Memory B cell (primary cell): ENCODE data around the gene IGFN1.

ENCODE experiments used
- ATAC-seq: fragments of 150-1000 bp; cut with Tn5 transposase; 2 replicates; pipeline ENCODE4 v1.10.0; 2021; ENCODE audit warnings: low read depth, mild to moderate bottlenecking, moderate library complexity
- DNase-seq, 2 donors: peaks; one replicate each; pipeline ENCODE4 v3.0.0; 2022; ENCODE audit warnings: low spot score in 2 of 2
- H3K27ac Mint-ChIP-seq: one replicate; pipeline ENCODE4 v1.8.0; 2022; ENCODE audit warnings: mild to moderate bottlenecking, moderate library complexity, mixed read lengths
- H3K27me3 Mint-ChIP-seq: one replicate; pipeline ENCODE4 v1.8.0; 2022; ENCODE audit warnings: mixed read lengths
- H3K36me3 Mint-ChIP-seq: one replicate; pipeline ENCODE4 v1.8.0; 2022; ENCODE audit warnings: mild to moderate bottlenecking, mixed read lengths
- H3K4me1 Mint-ChIP-seq: one replicate; pipeline ENCODE4 v1.8.0; 2022; ENCODE audit warnings: mixed read lengths
- H3K4me3 Mint-ChIP-seq: one replicate; pipeline ENCODE4 v1.8.0; 2022; ENCODE audit warnings: mild to moderate bottlenecking, moderate library complexity, mixed read lengths
- H3K9me3 Mint-ChIP-seq: one replicate; pipeline ENCODE4 v1.8.0; 2022; ENCODE audit warnings: mixed read lengths

The IGFN1 gene

DNA sequence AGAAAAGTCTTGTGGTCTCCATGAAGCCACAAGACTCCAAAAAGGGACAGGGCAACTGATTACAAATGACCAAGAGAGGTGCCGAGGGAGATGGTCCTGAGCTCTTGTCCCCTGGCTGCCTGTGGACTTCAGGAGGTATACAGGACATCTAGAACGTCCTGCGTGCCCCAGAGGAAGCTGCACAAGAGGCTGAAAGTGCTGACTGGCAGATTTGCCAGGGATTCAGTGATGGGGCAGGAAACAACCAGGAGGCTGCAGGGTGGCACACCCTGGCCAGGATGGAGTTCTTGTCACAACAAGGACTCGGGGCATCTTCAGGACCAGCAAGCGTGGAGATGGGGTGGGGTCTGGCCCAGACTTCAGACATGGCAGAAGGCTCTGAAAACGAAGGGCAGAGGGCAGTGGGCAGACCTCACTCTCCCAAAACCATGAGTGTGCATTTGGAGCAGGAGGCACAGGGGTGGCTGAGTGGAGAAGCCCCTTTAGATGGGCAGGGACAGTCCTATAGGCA is 79.3 kb downstream of the IGFN1 start:
- Mint-ChIP-seq H3K9me3 (peaks cover 1% of the 10 kb centered on the region), H3K4me3 (no peak overlapping the region), H3K36me3 (no peaks in the 10 kb centered on the region), H3K4me1 (peaks cover 2% of the 10 kb centered on the region), H3K27ac (no peak overlapping the region), H3K27me3 (peaks cover 23% of the 10 kb centered on the region)
- no peak for ATAC-seq
- no peak for DNase-seq

DNA sequence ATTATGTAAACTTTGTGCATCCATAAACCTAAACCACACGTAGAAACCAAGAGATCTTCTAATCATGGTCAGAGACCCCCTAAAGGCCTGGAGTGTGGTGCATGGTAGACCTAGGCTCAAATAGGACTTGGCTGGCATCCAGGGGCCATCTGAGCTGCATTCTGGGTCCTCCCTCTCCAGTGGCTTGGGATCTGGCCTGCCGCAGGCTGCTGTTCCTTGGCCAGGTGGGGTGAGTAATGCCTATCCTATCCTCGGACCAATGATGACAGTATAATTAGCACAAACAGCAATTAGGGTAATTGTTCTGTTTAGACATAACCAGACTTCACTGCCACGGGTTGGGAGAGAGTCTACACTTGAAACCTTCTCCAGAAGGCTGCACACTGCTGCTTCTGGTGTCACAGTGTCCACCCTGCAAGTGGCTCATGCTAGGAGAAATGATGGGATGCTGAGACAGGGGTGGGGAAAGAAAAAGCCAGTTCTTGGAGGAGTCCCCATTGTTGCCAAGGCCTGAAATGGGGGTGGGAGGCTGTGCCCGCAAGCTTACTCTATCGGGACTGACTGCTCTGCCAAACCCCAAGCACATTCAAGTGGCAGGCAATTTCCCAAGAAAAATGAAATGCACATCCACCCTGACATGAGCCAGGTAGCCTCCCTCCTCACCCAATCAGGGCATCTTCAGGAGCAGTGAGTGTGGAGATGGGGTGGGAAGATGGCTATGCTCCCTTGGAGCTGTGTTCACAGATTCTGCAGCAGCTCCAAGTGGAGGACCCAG is 80.2 kb downstream of the IGFN1 start:
- H3K9me3 Mint-ChIP-seq = peaks cover 1% of the 10 kb centered on the region
- DNase-seq (no peak), ATAC-seq (no peak)
- H3K27me3 Mint-ChIP-seq = peaks cover 23% of the 10 kb centered on the region
- H3K27ac Mint-ChIP-seq = no peak overlapping the region
- H3K36me3 Mint-ChIP-seq = no peaks in the 10 kb centered on the region
- peaks cover 2% of the 10 kb centered on the region for H3K4me1 Mint-ChIP-seq
- H3K4me3 Mint-ChIP-seq = no peak overlapping the region

DNA sequence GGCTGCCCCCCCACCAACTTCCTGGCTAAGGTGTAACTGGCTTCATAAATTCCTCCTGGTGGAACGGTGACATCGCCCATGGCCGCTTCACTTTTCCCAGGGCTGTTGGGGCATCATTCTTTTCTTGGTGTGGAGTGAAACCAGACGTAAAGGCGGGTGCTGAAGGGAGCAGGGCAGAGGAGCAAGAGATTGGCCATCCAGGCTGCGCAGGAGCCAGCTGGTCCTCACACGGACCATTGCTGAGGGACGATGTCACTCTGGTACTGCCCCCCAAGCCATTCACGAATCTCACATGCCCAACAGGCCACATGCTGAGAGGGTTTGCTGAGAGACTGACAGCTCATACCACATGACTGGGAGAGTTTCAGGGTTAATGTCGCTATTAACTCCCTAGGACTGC is 82.2 kb downstream of the IGFN1 start:
- DNase-seq (no peak), ATAC-seq (no peak)
- no peak overlapping the region for H3K27ac Mint-ChIP-seq
- H3K4me3 Mint-ChIP-seq = no peak overlapping the region
- no peaks in the 10 kb centered on the region for H3K36me3 Mint-ChIP-seq
- H3K27me3 Mint-ChIP-seq = peaks cover 21% of the 10 kb centered on the region
- H3K4me1 Mint-ChIP-seq = no peaks in the 10 kb centered on the region
- H3K9me3 Mint-ChIP-seq = no peaks in the 10 kb centered on the region

DNA sequence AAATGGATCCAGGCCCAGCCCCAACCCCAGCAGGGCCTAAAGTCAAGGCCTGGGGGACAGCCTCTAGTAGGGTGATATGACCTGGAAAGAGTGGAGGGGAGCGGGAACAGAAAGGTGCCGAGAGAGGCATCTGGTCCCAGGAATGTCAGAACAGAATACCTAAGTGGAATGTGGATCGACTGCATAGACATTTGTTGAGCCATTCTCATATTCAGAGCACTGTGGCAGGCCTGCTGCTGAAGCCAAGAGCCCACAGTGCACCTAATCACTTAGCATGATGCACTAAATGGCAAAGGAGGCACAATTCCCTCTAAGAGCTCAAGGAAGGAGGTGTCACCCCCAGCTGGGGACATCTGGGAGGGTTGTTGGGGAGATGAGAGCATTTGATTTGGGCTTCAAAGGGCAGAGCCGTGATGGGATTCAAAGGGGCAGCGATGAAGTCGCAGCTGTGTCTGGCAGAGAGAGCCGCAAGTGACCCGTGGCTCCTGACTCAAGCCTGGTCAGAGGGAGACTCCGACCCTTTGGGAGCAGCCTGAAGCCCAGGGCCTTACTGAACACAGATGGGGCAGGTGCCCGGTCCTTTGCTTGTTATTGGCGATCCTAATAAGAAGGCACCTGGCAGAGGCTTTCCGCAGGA is 84.1 kb downstream of the IGFN1 start:
- Mint-ChIP-seq H3K27me3 (peaks cover 13% of the 10 kb centered on the region), H3K4me3 (no peak overlapping the region), H3K4me1 (no peaks in the 10 kb centered on the region), H3K27ac (no peak overlapping the region), H3K9me3 (no peaks in the 10 kb centered on the region), H3K36me3 (no peaks in the 10 kb centered on the region)
- DNase-seq = no peak
- ATAC-seq = no peak

DNA sequence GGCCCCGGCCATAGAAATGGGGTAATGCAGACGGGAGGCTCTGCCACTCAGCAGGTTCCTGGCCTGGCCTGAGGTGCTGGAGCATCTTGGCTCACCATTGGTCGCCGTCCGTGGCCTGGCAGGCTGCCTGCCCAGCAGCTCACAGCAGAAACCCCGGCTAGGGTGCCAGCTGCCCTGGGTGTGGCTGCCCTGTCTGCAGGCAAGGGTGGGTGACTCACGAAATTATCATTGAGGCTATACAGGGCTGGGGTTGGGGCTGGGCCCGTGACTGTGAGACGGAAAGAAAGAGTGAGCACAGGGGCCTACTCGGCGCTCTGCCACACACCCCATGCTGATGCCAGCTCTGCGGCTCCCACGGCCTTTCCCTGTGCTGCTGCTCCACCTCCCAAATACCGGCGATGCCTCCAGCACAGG is 84.6 kb downstream of the IGFN1 start:
- H3K27ac Mint-ChIP-seq = no peak overlapping the region
- ATAC-seq = no peak
- no peaks in the 10 kb centered on the region for H3K36me3 Mint-ChIP-seq
- no peaks in the 10 kb centered on the region for H3K9me3 Mint-ChIP-seq
- H3K27me3 Mint-ChIP-seq = peaks cover 9% of the 10 kb centered on the region
- H3K4me3 Mint-ChIP-seq = no peak overlapping the region
- H3K4me1 Mint-ChIP-seq = no peaks in the 10 kb centered on the region
- no peak for DNase-seq

DNA sequence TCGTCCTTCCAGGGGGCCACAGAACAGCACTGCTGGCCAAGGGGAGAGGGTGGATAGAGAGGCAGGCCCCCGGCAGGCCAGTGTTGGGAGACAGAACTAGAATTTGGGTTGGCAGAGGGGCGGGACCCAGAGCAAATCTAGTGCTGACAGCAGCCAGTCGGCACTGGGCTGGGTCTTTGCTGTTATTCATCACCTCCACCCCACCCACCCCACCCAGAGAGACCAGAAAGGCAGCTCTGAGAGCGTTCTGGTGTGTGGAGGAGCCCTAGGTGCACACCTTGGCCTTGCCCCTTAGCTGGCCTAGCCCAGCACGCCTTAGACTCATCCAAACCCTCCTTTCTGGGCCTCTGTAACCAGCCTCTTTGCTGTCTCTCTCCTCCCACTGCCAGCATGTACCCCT is 86.3 kb downstream of the IGFN1 start:
- H3K4me1 Mint-ChIP-seq = no peaks in the 10 kb centered on the region
- ATAC-seq = no peak
- peaks cover 6% of the 10 kb centered on the region for H3K27me3 Mint-ChIP-seq
- H3K36me3 Mint-ChIP-seq = no peaks in the 10 kb centered on the region
- no peak overlapping the region for H3K27ac Mint-ChIP-seq
- no peak overlapping the region for H3K4me3 Mint-ChIP-seq
- H3K9me3 Mint-ChIP-seq = no peaks in the 10 kb centered on the region
- no peak for DNase-seq

DNA sequence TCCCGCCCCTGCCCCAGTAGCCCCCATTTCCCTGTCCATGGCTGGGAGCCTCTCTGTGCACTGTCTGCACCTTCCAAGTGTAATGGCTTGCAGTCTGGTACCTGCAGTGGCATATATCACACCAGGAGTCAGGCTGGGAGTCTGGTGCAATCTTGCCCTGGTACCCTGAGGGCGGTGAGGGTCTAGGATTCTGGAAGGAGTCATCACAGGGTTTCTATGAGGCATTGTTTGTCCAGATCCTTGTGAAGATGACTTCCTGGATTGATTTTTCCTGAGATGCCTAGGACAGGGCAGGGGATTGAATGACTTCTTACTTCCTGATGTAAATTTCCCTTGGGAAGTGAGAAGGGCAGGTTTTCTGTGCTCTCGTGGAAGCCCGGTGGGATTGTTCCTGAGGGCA is 86.8 kb downstream of the IGFN1 start:
- peaks cover 9% of the 10 kb centered on the region for H3K27me3 Mint-ChIP-seq
- no peak overlapping the region for H3K4me3 Mint-ChIP-seq
- no peaks in the 10 kb centered on the region for H3K9me3 Mint-ChIP-seq
- ATAC-seq = no peak
- H3K36me3 Mint-ChIP-seq = no peaks in the 10 kb centered on the region
- H3K4me1 Mint-ChIP-seq = no peaks in the 10 kb centered on the region
- no peak for DNase-seq
- H3K27ac Mint-ChIP-seq = no peak overlapping the region
